Cardiac atrium fibroblast (primary cell): ENCODE results near the gene MFAP1. TPM values are rescaled to one million over a fixed set of nuclear protein-coding genes. Genes with fewer than 3 reads are reported as not detected.

Experiments
- total RNA-seq: library from RNA; depleted of rRNA; stranded (reverse); fragments of >200 nt; gene quantifications from 2 replicates; pipeline ENCODE4 v1.2.3, GENCODE V29; 2015

The MFAP1 gene
- total RNA-seq, result 14.4 and 23.0 TPM in 2 replicates

GRCh38 chr15:43824302-43825246 is at the start of gene MFAP1:
Gene MFAP1 (minus strand): TSS chr15:43824690. CDS start chr15:43824569, 121 bp downstream.

GRCh38 chr15:43826508-43827341 is 2.2 kb upstream of the MFAP1 start, which contains the start of gene WDR76:
Gene WDR76 (plus strand): TSS chr15:43827002. CDS start chr15:43827033, 31 bp downstream.

GRCh38 chr15:43800286-43801141 is 24.0 kb downstream of the MFAP1 start, which contains the start of gene HYPK:
Gene HYPK (plus strand): TSS chr15:43800599. CDS start chr15:43800623, 24 bp downstream.

GRCh38 chr15:43799945-43800285 is 24.6 kb downstream of the MFAP1 start, which contains the start of gene SERINC4:
Gene SERINC4 (minus strand): TSS chr15:43800220. CDS start chr15:43799986, 234 bp downstream.

GRCh38 chr15:43791993-43792760 is 32.3 kb downstream of the MFAP1 start, which contains the start of gene SERF2:
Gene SERF2 (plus strand): TSS chr15:43792320. CDS start chr15:43792377, 57 bp downstream.

GRCh38 chr15:43776718-43777266 is 47.7 kb downstream of the MFAP1 start, which contains the start of gene ELL3:
Gene ELL3 (minus strand): TSS chr15:43776966. CDS start chr15:43776901, 65 bp downstream.

Other genes starting within 250 kb of the MFAP1 start
- 9.6 and 18.1 TPM in 2 replicates for gene PPIP5K1, start 234.5 kb downstream of the MFAP1 start, total RNA-seq
- not detected in 2 replicates for gene CKMT1B, start 230.7 kb downstream of the MFAP1 start, total RNA-seq
- not detected in 2 replicates for gene STRC, start 205.9 kb downstream of the MFAP1 start, total RNA-seq
- gene CATSPER2, start 175.8 kb downstream of the MFAP1 start, total RNA-seq, result under 0.01 TPM in 1 of 2 replicates, not detected in the other
- gene CKMT1A, start 130.8 kb downstream of the MFAP1 start, total RNA-seq, result not detected in 2 replicates
- 411 and 442 TPM in 2 replicates for gene PDIA3, start 78.3 kb downstream of the MFAP1 start, total RNA-seq
- 1.3 and 1.6 TPM in 2 replicates for gene ELL3, start 47.7 kb downstream of the MFAP1 start, total RNA-seq
- gene SERF2, start 32.4 kb downstream of the MFAP1 start, total RNA-seq, result 1,432 and 2,009 TPM in 2 replicates
- not detected in 2 replicates for gene SERINC4, start 24.5 kb downstream of the MFAP1 start, total RNA-seq
- 7.8 and 17.5 TPM in 2 replicates for gene HYPK, start 24.1 kb downstream of the MFAP1 start, total RNA-seq
- gene WDR76, start 2.3 kb upstream of the MFAP1 start, total RNA-seq, result 3.4 and 4.7 TPM in 2 replicates